Measurements from ENCODE around the gene RPS3.

RPS3 gene

DNA sequence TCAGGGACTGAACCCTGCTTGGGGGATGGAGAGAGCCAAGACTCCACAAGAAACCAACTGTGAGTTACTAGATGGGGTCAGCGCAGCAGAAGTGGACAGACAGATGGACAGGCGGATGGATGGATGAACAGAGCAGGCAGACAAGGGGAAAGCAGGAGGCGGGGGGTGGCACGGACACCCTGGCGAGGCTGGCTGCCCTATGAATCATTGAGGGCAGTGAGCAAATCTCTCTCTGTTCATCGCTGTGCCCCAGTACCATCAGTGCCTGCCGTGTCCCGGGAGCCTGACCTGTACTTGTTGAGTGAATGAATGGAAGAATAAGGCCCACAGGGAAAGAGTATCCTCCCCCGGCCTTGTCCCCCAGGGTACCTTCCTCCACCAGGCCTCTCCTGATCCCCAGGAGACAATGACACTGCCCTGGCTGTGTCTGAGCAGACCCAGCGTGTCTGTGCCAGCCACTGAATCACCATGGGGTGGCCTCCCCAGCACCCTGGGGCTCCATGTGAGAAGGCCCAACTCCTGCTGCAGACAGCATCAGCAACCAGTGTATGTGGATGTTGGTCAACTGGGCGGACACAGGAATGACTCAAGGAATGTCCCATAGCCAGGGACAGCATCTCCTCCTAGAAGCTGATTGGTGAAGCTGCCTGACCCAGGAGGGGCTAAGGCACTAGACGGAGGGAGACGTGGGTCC, 38.8 kb downstream of the RPS3 start:
- no peak for DNase-seq

DNA sequence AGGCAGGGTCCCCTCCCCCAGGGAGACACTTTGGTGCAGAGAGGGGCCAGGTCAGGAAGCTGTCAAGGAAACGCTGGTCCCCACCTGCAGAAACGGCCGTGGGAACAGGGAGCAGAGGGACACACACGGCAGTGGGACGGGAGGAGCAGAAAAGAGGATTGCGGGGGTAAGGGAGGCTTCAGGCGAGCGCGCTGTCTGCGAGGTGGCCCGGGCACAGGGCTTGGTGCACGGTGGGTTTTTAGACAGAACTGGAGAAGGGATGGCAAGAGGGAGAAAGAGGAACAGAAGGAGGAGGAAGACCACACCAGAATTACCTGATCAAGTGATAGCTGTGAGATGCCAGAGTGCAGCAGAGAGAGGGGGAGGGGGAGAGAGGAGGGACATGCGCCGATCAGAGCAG, 39.7 kb downstream of the RPS3 start:
- DNase-seq, result no peak

DNA sequence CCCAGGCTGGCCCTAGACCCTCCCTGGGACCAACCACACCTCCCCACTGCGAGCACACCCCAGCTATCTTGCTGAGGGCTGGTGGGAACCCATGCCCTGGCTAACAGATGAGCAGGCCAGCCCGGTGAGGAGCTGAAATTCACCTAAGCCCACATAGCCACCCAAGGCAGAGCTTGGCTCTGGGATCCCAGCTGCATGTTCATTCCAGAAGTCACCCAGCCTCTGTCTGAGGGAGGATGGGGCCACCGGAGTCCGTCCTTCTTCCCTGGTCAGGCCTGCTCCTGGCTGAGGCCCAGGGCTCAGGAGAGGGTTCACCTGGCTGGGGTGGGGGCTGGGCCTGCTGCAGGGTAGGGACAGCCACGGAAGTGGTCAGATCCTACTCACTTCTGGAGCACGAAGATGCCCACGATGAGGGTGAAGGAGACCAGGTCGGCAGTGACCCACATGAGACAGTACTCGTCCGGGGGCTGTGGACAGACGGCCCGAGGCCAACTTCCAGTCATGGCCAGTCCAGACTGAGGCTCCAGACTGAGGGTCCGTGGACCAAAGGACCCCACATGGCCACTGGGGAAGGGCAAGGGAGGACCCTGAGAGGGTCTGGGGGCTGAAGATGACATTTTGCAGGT, 40.3 kb downstream of the RPS3 start:
- no peak for DNase-seq

DNA sequence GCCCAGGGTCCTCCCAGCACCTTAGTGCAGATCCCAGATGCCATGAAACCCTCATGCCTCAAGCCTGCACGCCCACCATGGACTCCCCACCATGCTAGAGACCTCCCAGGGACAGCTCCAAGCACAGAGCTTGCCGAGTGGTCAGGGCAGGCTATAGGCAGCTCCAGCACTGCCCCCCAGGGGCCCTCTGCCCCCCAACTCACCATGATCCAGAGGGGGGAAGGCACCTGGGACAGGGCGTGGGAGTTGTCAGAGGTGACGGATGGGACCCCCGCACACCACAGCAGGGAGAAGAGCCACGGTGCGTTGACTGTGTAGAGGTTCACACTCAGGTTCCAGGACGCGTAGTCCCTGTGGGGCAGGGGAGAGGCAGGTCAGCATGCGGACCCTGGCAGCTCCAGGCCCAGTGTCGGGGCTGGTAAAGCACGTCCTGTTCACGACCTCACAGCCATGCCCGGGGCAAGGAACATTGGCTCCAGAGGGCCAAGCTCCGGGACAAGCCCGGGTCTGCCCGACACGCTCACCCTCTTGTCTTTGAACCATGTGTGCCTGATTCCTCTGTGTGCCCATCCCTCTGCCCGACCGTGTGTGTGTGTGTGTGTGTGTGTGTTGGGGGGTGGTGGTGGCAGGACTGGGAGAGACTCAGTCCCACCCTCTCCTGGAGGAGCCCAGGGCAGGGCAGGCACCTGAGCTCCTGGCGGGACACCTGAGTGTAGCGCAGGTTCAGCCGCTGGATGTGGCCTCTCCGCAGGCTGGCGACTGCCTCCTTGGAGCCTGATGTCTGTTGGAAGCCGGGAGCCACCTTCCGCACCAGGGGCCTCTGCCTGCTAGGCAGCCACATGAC, 41.9 kb downstream of the RPS3 start:
- DNase-seq, result no peak

DNA sequence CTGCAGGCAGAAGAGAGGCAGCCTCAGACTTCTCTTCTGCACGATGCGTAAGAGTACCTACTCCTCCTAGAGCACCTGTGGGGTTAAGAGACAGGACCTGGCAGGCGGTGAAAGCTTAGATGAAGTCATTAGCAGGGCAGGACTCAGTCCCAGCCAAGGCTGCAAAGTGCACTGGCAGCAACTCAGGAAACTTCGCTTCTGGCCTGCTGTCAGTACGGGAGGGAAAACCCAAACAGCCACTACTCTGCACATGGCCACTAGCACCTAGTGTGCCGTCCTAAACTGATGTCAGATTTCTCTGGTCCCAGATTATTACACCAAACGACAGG, 42.5 kb downstream of the RPS3 start:
- DNase-seq, result no peak

DNA sequence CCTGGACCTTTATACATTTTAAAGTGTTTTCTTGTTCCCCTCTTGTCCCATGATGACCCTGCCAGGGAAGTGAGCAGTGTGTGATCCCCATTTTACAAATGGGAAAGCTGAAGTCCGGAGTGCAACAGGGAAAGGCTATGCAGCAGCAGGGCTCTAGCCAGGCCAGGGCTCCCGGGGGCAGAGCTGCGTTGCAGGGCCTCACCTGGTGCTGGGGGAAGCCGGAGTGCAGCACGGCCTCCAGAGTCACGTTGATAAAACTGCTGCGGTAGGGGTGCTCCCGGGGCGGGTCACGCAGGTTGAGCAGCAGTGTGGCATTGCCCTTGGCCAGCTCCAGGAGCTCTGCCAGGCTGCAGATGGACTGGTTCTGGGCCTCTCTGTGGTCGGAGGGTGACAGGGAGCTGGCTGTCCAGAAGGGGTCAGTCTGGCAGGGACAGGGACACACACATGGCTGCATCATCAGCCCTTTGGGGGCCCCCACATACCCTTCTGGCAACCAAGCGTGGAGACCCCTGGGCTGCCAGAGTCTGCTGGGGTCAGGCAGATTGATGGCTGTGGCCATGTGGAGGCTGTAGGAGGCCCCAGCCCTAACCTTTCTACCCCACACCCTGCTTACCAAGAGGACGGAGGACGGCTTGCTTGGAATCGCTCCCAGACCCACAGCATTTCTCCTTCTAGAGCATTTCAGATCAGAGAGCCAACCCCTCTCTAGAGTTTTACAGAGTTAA, 43.0 kb downstream of the RPS3 start:
- no peak for DNase-seq

DNA sequence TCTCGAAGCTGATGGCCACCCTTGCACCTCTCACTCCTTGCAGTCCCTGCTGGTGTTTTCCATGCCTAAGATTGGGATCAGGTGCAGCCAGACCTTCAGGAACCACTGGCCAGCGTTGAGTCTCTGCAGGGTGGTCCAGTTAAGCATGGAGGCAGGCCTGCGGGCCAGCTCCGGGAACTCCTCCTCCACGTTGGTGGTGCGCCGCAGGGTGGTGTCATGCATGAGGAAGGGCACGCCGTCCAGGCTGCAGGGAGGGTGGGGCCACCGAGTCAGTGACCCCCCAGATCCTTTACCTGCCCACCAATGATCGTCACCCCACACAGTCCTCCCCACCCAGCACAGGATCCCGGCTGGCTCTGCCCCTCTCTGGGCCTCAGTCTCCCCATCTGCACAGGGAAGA, 43.7 kb downstream of the RPS3 start:
- no peak for DNase-seq

DNA sequence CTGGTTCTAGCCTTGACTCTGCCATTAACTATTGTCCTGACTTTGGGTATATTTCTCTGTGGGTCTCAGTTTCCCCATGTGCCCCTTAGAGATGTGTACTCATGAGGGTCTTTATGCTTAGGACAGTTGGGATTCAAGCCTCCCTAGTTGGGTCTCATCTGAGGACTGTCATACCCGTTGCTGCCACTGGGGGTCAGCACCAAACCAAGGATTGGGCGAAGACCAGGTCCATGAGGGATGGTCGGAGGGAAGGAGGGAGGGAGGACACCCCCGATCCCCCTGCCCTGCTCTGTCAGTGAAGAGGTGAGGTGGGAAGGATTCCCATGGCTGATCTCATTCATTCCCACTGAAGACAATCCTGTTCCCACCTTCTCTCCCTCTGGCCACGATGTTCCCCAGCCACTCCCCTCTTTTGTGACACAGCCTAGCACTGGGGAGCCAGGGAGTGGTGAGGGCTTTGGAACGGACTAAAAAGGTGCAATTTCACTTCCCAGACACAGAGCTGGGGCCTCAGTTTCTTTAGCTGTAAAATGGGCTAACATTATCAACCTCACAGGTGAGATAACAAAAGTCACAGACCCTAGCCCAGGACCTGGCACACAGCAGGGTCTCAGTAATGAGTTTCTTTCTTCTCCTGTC, 46.1 kb downstream of the RPS3 start:
- DNase-seq, result peak; percentile 87

DNA sequence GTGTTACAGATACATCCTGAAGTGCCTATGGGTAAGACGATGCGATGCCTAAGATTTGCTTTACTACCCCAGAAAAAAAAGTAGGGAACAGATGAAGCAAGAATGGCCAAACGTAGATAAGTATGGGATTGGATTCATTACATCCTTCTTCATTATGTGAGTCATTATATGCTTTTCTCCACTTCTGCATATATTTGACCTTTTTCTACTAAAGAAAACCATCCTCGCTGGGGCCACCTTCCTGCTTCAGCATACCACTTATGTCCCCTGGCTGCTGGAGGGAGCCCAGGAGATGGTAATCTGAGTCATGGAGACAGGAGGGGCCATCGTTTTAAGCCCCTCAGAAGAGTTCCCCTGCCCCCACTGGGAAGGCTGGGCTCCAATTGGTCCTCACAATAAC, 48.1 kb downstream of the RPS3 start:
- no peak for DNase-seq

DNA sequence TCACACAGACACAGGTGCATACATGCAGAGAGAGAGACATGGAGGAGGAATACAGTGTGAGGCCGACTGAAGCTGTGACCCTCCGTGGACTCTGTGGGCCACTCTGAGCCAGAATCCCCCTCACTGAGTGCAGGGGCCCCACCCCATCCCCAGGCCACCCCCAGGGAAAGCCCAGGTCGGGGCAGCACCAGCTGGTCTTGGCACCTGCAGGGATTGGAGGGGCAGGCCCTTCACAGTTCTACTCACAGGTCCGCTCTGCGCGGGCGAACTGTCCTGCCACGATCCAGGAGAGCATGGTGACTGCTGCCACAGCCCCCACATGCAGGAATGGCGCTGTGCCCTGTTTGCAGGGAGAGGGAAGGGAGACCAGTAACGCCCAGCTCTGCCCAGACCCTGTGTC, 50.0 kb downstream of the RPS3 start:
- DNase-seq, result no peak

DNA sequence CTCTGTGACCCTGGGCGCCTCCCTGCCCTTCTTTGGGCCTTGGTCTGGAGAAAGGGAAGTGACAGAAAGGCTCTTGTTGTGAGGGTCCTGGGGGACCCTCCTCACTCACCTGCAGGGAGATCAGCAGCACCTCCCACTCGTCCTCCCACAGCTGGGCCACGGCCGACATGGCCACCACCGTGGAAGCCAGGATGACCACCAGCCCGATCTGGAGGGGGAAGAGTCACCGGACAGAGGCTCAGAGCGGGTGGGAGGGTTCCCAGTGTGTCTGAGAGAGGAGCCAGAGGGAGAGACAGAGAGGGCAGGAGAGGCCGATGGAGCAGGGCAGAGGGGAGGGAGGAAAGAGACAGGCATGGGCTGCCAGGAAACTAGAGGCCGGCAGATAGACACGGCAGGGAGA, 50.5 kb downstream of the RPS3 start:
- no peak for DNase-seq

DNA sequence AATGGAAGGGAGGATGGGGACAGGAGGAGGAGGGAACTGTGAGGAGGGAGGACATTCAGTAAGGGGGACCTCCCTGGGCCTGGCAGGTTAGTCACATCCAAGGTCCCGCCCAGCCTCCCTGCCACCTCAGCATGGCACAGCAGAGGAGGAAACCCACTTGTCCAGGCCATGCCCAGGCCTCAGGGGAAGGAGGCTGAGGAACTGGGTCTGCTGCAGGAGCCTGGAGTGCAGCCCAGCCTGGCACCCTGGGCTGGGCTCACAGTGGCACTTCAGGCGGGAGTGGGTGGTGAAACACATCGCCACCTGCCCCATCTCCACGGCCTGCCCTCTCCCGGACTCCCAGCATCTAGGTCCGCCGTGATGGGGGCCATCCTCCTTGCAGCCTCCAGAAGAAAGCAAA, 50.9 kb downstream of the RPS3 start:
- DNase-seq, result no peak

DNA sequence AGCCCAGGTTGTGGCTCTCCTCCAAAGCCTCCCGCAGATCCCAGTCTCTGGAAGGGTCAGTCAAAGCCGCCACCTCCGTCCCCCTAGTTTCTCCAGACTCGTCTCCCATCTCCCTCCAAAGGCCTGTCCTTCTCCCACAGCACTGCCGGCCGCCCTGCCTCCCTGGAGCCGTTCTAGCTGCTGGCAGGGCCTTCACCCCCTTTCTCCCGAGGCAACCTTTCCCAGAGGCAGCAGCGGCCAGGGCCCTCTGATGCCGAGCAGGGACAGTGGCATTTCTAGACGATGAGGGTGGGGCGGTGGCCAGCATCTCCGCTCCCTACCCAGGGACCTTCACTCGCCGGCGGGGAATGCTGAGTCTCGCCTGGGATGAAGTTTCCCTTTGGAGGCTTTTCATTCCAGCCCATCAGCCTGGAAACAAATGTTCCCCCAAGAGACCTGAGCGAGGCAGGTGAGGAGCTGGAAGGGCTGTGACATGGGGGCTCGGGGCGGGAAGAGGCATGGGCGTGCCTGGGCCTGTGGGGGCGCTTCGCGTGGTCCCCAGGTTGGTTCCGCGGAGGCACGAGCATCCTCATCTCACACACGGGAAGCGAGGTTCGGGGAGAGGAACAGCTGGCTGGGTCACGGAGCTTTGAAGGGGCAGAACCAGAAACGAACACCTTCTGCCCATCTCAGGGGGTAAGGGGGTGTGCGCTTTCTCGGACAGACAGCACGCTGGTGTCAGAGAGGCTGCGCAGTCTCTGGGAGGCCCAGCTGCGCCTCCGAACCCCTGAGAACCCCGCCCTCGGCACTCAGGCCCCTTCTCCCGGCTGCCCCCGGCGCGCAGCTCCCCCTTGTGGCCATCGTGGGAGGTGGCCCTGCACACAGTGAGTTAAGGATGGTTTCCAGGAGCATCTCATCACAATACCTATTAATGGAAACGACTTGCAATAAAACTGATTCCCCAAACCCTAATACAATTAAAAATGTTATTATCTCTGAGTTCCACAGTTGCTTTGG, 51.8 kb downstream of the RPS3 start:
- DNase-seq, result no peak

DNA sequence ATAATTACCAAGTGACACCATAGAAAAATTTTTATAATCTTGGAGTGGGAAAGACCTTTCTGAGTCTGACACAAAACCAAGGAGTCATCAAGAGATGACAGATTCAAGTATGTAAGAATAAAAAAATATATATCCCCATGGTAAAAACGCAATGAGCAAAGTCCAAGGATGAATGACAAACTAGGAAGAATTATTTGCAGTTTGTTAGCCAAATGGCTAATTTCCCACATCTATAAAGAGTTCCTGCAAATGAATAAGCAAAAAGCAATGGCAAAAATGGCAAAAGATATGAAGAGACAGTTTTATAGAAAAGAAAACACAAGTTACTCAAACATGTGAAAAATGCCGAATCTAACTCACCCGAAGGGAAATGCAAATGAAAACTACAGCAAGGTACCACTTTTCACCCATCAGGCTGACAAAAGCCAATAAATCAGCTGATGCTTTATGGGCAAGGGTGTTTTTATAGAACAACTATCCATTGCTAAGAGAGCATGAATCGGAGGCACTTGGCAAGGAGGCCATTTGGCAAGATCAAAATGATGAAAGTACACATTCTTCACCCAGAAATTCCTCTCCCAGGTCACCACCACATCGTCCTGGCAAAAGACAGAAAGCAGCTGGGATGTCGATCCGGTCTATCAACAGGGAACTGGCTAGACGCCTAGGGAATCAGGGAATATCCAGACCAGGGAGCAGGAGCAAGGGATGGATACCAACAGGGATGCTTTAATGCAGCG, 54.8 kb downstream of the RPS3 start:
- DNase-seq, result no peak

DNA sequence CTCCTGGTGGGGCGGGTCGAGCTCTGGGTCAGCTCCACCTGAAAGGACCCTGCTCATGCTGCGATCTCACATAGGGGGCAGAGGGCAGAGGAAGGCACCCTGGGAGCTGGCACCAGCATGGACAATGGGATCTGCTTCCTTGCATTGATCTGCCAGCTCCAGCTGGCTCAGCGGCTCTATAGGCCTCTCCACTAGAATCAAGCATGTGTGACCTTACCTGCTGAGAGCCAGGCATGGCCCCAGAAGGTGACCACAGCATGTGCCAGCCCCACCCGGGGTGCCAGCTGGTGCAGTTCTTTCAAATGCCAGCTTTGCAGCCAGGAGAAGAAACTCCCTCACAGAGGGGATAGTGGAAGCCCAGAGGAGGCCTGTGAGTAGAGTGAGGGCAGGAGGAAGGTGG, 55.7 kb downstream of the RPS3 start:
- no peak for DNase-seq
